K562 (cell line): Measurements from ENCODE around the gene SLAMF6. TPM values are rescaled to one million over a fixed set of nuclear protein-coding genes. Genes with fewer than 3 reads are reported as not detected.
A peak's percentile ranks its signal among the peaks of the same experiment; 100 is the strongest.

Experiments used
- ATAC-seq: fragments of 200-7000 bp; cut with Tn5 transposase; 3 replicates; pipeline ENCODE4 v1.9.1; 2020; ENCODE audit warnings: moderate library complexity
- BruUV-seq: library from RNA; stranded (reverse); fragments of 400-500 nt; replicated peaks from 2 replicates; lab custom pipeline; 2021; lab: Mats Ljungman, UMichigan
- CTCF ChIA-PET: fragments of 300-600 bp; formaldehyde crosslinking; extraction: SDS; loops from one replicate; lab custom pipeline; 2021; ENCODE audit warnings: low intra/inter-chr PET ratio; lab: Yijun Ruan, JAX
- POLR2A ChIA-PET: fragments of 300-600, 350-650 bp; sonication (Branson Sonifier 250); formaldehyde crosslinking; extraction: SDS; loops from one replicate; lab custom pipeline; 2021; ENCODE audit warnings: antibody characterized with exemption, inconsistent platforms; lab: Yijun Ruan, JAX
- DNase-seq, 4 experiments: peaks; one replicate each; pipeline versions ENCODE4 v3.0.0 to v3.0.0-alpha.2; 2011 to 2018; ENCODE audit warnings: low spot score in 3 of 4, mixed read lengths in 3 of 4; ENCODE audit errors: extremely low read depth in 1 of 4
- FAIRE-seq: peaks from 2 replicates; lab custom pipeline; 2011; peaks lifted over from hg19 to GRCh38; lab: Jason Lieb, UNC
- H2AFZ ChIP-seq: 2 replicates; pipeline ENCODE4 v1.6.0; 2011; ENCODE audit warnings: low read depth, low read length, control low read depth, inconsistent platforms
- H3K27ac ChIP-seq: fragments of 200-600 bp; 3 replicates; pipeline ENCODE4 v1.8.0; 2011; ENCODE audit warnings: low read depth, mild to moderate bottlenecking, control low read depth, inconsistent platforms, low read length, moderate library complexity, mixed read lengths; ENCODE audit errors: extremely low read depth
- H3K27me3 ChIP-seq, 2 experiments: fragments of 300-600 bp in 1 of 2; 2 replicates in 1 of 2; 3 replicates in 1 of 2; pipeline versions ENCODE4 v1.6.0 to v1.8.0; 2011; ENCODE audit warnings: inconsistent platforms in 2 of 2, low read length in 2 of 2, mild to moderate bottlenecking in 1 of 2, mixed read lengths in 1 of 2, moderate library complexity in 1 of 2; ENCODE audit not compliant: control insufficient read depth in 2 of 2, insufficient read depth in 2 of 2
- H3K36me3 ChIP-seq: fragments of 300-600 bp; 3 replicates; pipeline ENCODE4 v1.8.0; 2011; ENCODE audit warnings: mild to moderate bottlenecking, low read length, inconsistent platforms; ENCODE audit not compliant: control insufficient read depth, insufficient read depth
- H3K4me1 ChIP-seq, 2 experiments: fragments of 200-600 bp in 1 of 2; replicated peaks in 1 of 2; 2 replicates in 1 of 2; 3 replicates in 1 of 2; pipeline versions ENCODE4 v1.5.1 to v1.8.0; 2011; ENCODE audit warnings: inconsistent platforms in 2 of 2, low read length in 2 of 2, mild to moderate bottlenecking in 1 of 2, mixed read lengths in 1 of 2, moderate library complexity in 1 of 2; ENCODE audit not compliant: control insufficient read depth in 2 of 2, insufficient read depth in 2 of 2
- H3K4me2 ChIP-seq: 2 replicates; pipeline ENCODE4 v1.6.1; 2011; ENCODE audit warnings: low read length, control low read depth, inconsistent platforms, mixed read lengths; ENCODE audit not compliant: insufficient read depth
- H3K4me3 ChIP-seq: fragments of 200-600 bp; sonication (generic), shearing (Covaris generic); 2 replicates; pipeline ENCODE4 v1.5.1; 2016; ENCODE audit warnings: control low read depth, inconsistent platforms
- H3K79me2 ChIP-seq: fragments of 200-600 bp; 3 replicates; pipeline ENCODE4 v1.8.0; 2011; ENCODE audit warnings: low read length, inconsistent platforms; ENCODE audit not compliant: control insufficient read depth, insufficient read depth
- H3K9ac ChIP-seq, 2 experiments: 2 replicates each; pipeline versions ENCODE4 v1.6.0 to v1.6.1; 2011; ENCODE audit warnings: low read depth in 2 of 2, low read length in 2 of 2, control low read depth in 1 of 2, inconsistent platforms in 1 of 2, mild to moderate bottlenecking in 1 of 2, mixed read lengths in 1 of 2; ENCODE audit not compliant: insufficient read depth in 1 of 2
- H3K9me1 ChIP-seq: one replicate; pipeline ENCODE4 v1.6.0; 2011; ENCODE audit warnings: inconsistent platforms, mild to moderate bottlenecking, low read length, moderate library complexity; ENCODE audit not compliant: control insufficient read depth, insufficient read depth
- H3K9me3 ChIP-seq: replicated peaks from 2 replicates; pipeline ENCODE4 v1.5.1; 2011; ENCODE audit warnings: low read depth, low read length, inconsistent platforms; ENCODE audit not compliant: control insufficient read depth, insufficient read depth
- H4K20me1 ChIP-seq: replicated peaks from 2 replicates; pipeline ENCODE4 v1.6.1; 2011; ENCODE audit warnings: low read length, inconsistent platforms, mixed read lengths; ENCODE audit not compliant: control insufficient read depth, insufficient read depth
- CEBPG ChIP-seq, 3 experiments: fragments of 200-800 bp in 1 of 3; sonication (Bioruptor generic) in 1 of 3; sonication (generic) in 1 of 3; formaldehyde crosslinking in 1 of 3; IDR thresholded peaks in 2 of 3; conservative IDR thresholded peaks in 1 of 3; 2 replicates each; pipeline versions ENCODE4 v1.6.1 to v1.8.0; 2016 to 2022; ENCODE audit warnings: missing compliant biosample characterization in 2 of 3, missing genetic modification characterization in 2 of 3, mild to moderate bottlenecking in 1 of 3, missing genetic modification reagents in 1 of 3
- CSDE1 ChIP-seq, 2 experiments: fragments of 450-650 bp; IDR thresholded peaks; 2 replicates each; pipeline ENCODE4 v1.6.1; 2016; ENCODE audit warnings: mild to moderate bottlenecking in 1 of 2
- KDM1A ChIP-seq, 2 experiments: fragments of 450-650 bp; IDR thresholded peaks; 2 replicates each; pipeline ENCODE4 v1.6.1; 2016; ENCODE audit warnings: mild to moderate bottlenecking in 2 of 2
- MAFG ChIP-seq: fragments of 450-650 bp; conservative IDR thresholded peaks from 2 replicates; pipeline ENCODE4 v1.6.1; 2016; ENCODE audit warnings: missing genetic modification characterization, missing compliant biosample characterization
- POLR2A ChIP-seq: fragments of 450-650 bp; conservative IDR thresholded peaks from 2 replicates; pipeline ENCODE4 v1.6.1; 2016
- POLR3G ChIP-seq: IDR thresholded peaks from 2 replicates; pipeline ENCODE4 v1.6.1; 2011; ENCODE audit not compliant: insufficient read length, insufficient replicate concordance; ENCODE audit errors: extremely low read depth
- RUNX1 ChIP-seq: sonication (generic); IDR thresholded peaks from 2 replicates; pipeline ENCODE4 v1.6.1; 2016; ENCODE audit warnings: antibody characterized with exemption, low read depth
- SIN3A ChIP-seq, 2 experiments: fragments of 150-350 bp in 1 of 2; IDR thresholded peaks; 2 replicates each; pipeline ENCODE4 v1.6.1; 2011 to 2016; ENCODE audit warnings: borderline replicate concordance in 2 of 2, low read depth in 2 of 2, low read length in 2 of 2, mild to moderate bottlenecking in 2 of 2, moderate library complexity in 2 of 2; ENCODE audit not compliant: control insufficient read depth in 1 of 2
- SIN3B ChIP-seq: fragments of 450-650 bp; IDR thresholded peaks from 2 replicates; pipeline ENCODE4 v1.6.1; 2017; ENCODE audit warnings: low read depth, mild to moderate bottlenecking, moderate library complexity
- SP1 ChIP-seq: sonication (generic); formaldehyde crosslinking; IDR thresholded peaks from 2 replicates; pipeline ENCODE4 v1.8.1; 2022; ENCODE audit warnings: mild to moderate bottlenecking, missing genetic modification reagents
- ZFP30 ChIP-seq: fragments of 250-450 bp; sonication (Bioruptor Pico); IDR thresholded peaks from 2 replicates; pipeline ENCODE4 v1.8.0; 2022; ENCODE audit warnings: moderate library complexity, mild to moderate bottlenecking, inconsistent platforms, borderline replicate concordance
- WGBS: fragments of 100-300 bp; shearing (Covaris generic); methylation state at CpG from one replicate; pipeline ENCODE4 v1.1.6; 2016; ENCODE audit warnings: low coverage, mixed read lengths; ENCODE audit not compliant: insufficient coverage; ENCODE audit errors: missing lambda C conversion rate; 5-methylcytosine and 5-hydroxymethylcytosine counted together
- in situ Hi-C: fragments of 300-500 bp; cut with MboI; formaldehyde crosslinking; loops from 4 replicates; pipeline ENCODE4 v1.15.0; 2018; ENCODE audit warnings: inconsistent platforms, mixed read lengths
- intact Hi-C: fragments of 100-400 bp; cut with micrococcal nuclease; formaldehyde crosslinking; loops from 2 replicates; pipeline ENCODE4 v1.14.2; 2022
- polyA plus RNA-seq, 8 experiments: library from polyadenylated mRNA; depleted of rRNA in 4 of 8; stranded (reverse) in 5 of 8; unstranded in 3 of 8; fragments of >200 nt; fragmentation: Nextera tagmentation in 2 of 8; fragmentation: Illumina TruSeq in 1 of 8; extraction: Ambion mirVana in 2 of 8; extraction: Trizol in 1 of 8; gene quantifications; 2 replicates each; pipeline versions ENCODE4 v1.2.1 to v1.2.3, GENCODE V29; 2011 to 2014; ENCODE audit warnings: inconsistent platforms in 1 of 8, missing spikeins in 1 of 8
- total RNA-seq, 7 experiments: library from RNA; depleted of rRNA in 6 of 7; stranded (reverse); fragments of >200 nt in 6 of 7; fragmentation: Illumina TruSeq in 2 of 7; extraction: Trizol in 2 of 7; gene quantifications; 2 replicates each; pipeline versions ENCODE4 v1.2.1 to v1.2.3, GENCODE V29; 2011 to 2021; ENCODE audit warnings: low replicate concordance in 1 of 7
- TF ChIP-seq, protein P1 (sequence below): fragments of 250-450 bp; sonication (Bioruptor Pico); IDR thresholded peaks from 2 replicates; pipeline ENCODE4 v1.8.0; 2022; ENCODE audit warnings: inconsistent platforms
- TF ChIP-seq, protein P2 (sequence below), 2 experiments: IDR thresholded peaks; 2 replicates each; pipeline ENCODE4 v1.6.1; 2011; ENCODE audit warnings: borderline replicate concordance in 1 of 2, control low read depth in 1 of 2, low read depth in 1 of 2, low read length in 1 of 2, mild to moderate bottlenecking in 1 of 2, mixed read lengths in 1 of 2, moderate library complexity in 1 of 2; ENCODE audit not compliant: insufficient read depth in 1 of 2, insufficient read length in 1 of 2, poor library complexity in 1 of 2, severe bottlenecking in 1 of 2; ENCODE audit errors: extremely low read depth in 1 of 2
- TF ChIP-seq, protein P3 (sequence below): sonication (generic); formaldehyde crosslinking; IDR thresholded peaks from 2 replicates; pipeline ENCODE4 v1.4.0; 2020; ENCODE audit warnings: mild to moderate bottlenecking, missing genetic modification reagents

SLAMF6 gene
- total and polyA plus RNA-seq, 9 of the 15 experiments (the other 6 are each of a cell fraction or from before 2014, with no cell fraction given): 0.56 to 4.8 (median 1.1) TPM

DNA sequence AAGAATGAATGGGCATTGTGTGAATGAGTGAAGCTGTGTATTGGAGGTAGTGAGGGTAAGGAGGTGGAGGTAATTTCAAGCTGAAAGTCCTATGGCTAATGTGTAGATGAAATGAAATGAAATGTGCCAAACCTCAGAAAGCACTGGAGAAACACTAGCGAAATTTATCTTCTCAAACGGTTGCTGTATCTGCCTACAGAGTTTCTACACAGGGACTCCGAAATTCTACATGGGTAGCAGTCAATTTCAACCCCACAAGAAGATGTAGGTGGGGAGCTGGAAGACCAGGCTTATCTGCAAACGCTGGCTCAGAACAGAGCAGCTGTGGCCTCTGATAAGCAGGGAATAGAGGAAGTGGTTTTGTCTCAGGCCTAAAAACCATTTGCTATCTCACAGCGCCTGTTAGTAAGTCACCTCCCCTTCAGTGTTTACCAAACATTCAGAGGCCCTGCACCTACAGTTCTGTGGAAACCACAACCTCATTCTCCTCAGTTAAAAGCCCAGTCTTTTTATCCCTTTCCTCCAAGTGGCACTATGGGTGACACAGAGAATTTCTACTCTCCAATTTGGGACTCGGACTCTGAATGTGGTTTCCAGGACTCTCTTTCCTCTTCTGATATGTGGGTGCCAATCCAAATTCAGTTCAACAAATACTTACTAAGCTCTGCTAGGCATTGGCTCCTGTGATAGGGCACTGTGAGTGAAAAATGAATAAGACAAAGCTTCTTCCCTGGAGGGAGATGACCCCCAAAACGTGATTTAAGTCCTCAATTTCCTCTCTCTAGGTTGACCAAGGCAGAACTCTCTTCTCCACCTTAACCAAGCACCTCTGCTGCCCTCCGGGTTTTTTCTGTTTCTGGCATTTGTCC lies 17.2 kb upstream of the SLAMF6 start:
- Histone ChIP-seq H3K79me2 (no peaks in the 10 kb centered on the region), H4K20me1 (no peaks in the 10 kb centered on the region), H3K36me3 (no peaks in the 10 kb centered on the region; the same call in 1 of the 3 replicates), H3K9me3 (peaks cover 31% of the 10 kb centered on the region), H2AFZ (peak overlapping the region; percentile 88), H3K9ac (peak overlapping the region; percentile 9 to 81; a peak in 3 of 4 replicates), H3K9me1 (no peaks in the 10 kb centered on the region), H3K4me2 (peak overlapping the region; percentile 72), H3K4me3 (no peak overlapping the region; the same call in 1 of the 2 replicates), H3K27me3 (no peaks in the 10 kb centered on the region), H3K4me1 (peaks cover 22 to 47% of the 10 kb centered on the region in 2 experiments), H3K27ac (peak overlapping the region; percentile 93)
- WGBS: under 1% methylated on average over 8 of the region's 8 CpGs
- in situ Hi-C loops: no loop called here
- ChIA-PET CTCF (no interaction called here), POLR2A (interaction anchor here (0.5 to 2.8 kb wide), 12 partner anchors 10 to 685 kb away, joined by 3 to 18 read pairs (median 4); partner anchors contain the start of gene TOMM40L)
- TSS peak; percentile 84 for BruUV-seq
- DNase-seq (peak; percentile 92 to 99 (median 94)), ATAC-seq (peak; percentile 95), FAIRE-seq (peak; percentile 99)
- intact Hi-C loops: loop anchor here (1.0 to 5.0 kb wide), 4 partner anchors 43 to 127 kb away; no protein-coding TSS in a partner anchor
- peak; percentile 99 for TF ChIP-seq RUNX1
- TF ChIP-seq, protein P1, sequence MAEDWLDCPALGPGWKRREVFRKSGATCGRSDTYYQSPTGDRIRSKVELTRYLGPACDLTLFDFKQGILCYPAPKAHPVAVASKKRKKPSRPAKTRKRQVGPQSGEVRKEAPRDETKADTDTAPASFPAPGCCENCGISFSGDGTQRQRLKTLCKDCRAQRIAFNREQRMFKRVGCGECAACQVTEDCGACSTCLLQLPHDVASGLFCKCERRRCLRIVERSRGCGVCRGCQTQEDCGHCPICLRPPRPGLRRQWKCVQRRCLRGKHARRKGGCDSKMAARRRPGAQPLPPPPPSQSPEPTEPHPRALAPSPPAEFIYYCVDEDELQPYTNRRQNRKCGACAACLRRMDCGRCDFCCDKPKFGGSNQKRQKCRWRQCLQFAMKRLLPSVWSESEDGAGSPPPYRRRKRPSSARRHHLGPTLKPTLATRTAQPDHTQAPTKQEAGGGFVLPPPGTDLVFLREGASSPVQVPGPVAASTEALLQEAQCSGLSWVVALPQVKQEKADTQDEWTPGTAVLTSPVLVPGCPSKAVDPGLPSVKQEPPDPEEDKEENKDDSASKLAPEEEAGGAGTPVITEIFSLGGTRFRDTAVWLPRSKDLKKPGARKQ: no peak
- no peak for TF ChIP-seq CSDE1 (IDR thresholded peaks at IDR 0.05)
- TF ChIP-seq SIN3B: no peak
- TF ChIP-seq SIN3A (IDR thresholded peaks at IDR 0.05; ENCODE audit: borderline replicate concordance in 2 of 2, control insufficient read depth in 1 of 2, low read depth in 2 of 2, low read length in 2 of 2): no peak; a peak in 1 of 4 replicates
- TF ChIP-seq POLR3G: no peak
- TF ChIP-seq, protein P2, sequence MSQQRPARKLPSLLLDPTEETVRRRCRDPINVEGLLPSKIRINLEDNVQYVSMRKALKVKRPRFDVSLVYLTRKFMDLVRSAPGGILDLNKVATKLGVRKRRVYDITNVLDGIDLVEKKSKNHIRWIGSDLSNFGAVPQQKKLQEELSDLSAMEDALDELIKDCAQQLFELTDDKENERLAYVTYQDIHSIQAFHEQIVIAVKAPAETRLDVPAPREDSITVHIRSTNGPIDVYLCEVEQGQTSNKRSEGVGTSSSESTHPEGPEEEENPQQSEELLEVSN (IDR thresholded peaks at IDR 0.05; ENCODE audit: borderline replicate concordance in 1 of 2, extremely low read depth in 1 of 2, insufficient read depth in 1 of 2, insufficient read length in 1 of 2, low read depth in 1 of 2, low read length in 1 of 2, poor library complexity in 1 of 2, severe bottlenecking in 1 of 2): no peak
- TF ChIP-seq, protein P3, sequence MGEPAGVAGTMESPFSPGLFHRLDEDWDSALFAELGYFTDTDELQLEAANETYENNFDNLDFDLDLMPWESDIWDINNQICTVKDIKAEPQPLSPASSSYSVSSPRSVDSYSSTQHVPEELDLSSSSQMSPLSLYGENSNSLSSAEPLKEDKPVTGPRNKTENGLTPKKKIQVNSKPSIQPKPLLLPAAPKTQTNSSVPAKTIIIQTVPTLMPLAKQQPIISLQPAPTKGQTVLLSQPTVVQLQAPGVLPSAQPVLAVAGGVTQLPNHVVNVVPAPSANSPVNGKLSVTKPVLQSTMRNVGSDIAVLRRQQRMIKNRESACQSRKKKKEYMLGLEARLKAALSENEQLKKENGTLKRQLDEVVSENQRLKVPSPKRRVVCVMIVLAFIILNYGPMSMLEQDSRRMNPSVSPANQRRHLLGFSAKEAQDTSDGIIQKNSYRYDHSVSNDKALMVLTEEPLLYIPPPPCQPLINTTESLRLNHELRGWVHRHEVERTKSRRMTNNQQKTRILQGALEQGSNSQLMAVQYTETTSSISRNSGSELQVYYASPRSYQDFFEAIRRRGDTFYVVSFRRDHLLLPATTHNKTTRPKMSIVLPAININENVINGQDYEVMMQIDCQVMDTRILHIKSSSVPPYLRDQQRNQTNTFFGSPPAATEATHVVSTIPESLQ (CRISPR knock-in tag): 0 out of 2 replicates have a peak, but pooled peaks have one; percentile 12
- 0 out of 2 replicates have a peak, but pooled peaks have one; percentile 4 for TF ChIP-seq CEBPG (CRISPR knock-in tag; IDR thresholded peaks at IDR 0.05)
- TF ChIP-seq CEBPG (tag; conservative IDR thresholded peaks at IDR 0.05 in 1 of 2, IDR thresholded peaks at IDR 0.05 in 1 of 2): peak in 1 of 2 experiments; percentile 36; a peak in 1 of 4 replicates
- TF ChIP-seq POLR2A: peak; percentile 72
- peak; percentile 87; the same call in 1 of the 2 replicates for TF ChIP-seq SP1 (CRISPR knock-in tag)
- TF ChIP-seq ZFP30 (CRISPR knock-in tag): no peak
- TF ChIP-seq MAFG (tag): peak; percentile 70
- peak; percentile 94 to 97 for TF ChIP-seq KDM1A (IDR thresholded peaks at IDR 0.05)
